A673 (cell line): ENCODE measurements around the gene HDAC8.

Experiments used
- CTCF ChIP-seq: fragments of 300-800, 200-600 bp; sonication (generic); conservative IDR thresholded peaks from 2 replicates; pipeline ENCODE4 v1.5.1; 2017; ENCODE audit warnings: low read depth, mild to moderate bottlenecking, antibody characterized with exemption, low read length, moderate library complexity, mixed read lengths
- EZH2 ChIP-seq: fragments of 200-600 bp; sonication (generic); IDR thresholded peaks from 2 replicates; pipeline ENCODE4 v1.6.1; 2017; ENCODE audit warnings: borderline replicate concordance, low read depth, mild to moderate bottlenecking, mixed read lengths, antibody characterized with exemption, low read length; ENCODE audit not compliant: poor library complexity, severe bottlenecking

DNA sequence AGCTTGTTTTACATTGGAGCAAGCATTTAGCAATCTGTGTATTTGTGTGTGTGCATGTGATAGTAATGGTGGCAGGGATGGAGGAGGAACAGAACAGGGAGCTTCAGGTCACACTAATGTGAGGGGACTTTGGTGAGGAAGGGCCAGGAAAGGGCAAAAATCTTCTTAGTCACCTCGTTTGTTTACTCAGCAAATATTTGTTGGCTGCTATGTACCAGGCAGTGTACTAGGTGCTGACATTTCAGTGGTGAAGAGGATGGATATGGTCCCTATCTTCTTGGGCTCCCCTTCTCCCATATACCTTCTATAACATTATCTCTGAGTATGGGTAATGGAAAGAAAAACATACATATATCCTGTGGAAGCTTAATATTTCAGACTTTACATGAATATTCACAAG, 48.5 kb upstream of the HDAC8 start:
- TF ChIP-seq CTCF = no peak
- no peak for TF ChIP-seq EZH2
